ENCODE results near the gene POLN.

GRCh38 chr4:2059046-2059725 lies 182.7 kb downstream of the POLN start, which contains the start of gene NAT8L:
- TF ChIP-seq CTCF (IDR thresholded peaks at IDR 0.05), result no peak
- no peak for TF ChIP-seq POLR2A (IDR thresholded peaks at IDR 0.05)

Data from uterus (tissue), 2 donors.